Subcutaneous abdominal adipose tissue (tissue), 5 donors: ENCODE data around the gene MEIS1.

Experiments used
- H3K27ac ChIP-seq: one replicate; pipeline ENCODE4 v1.7.0; 2013; ENCODE audit warnings: low read depth, mild to moderate bottlenecking, inconsistent platforms, low read length, moderate library complexity
- H3K27me3 ChIP-seq, 5 donors: one replicate each; pipeline ENCODE4 v1.7.0; 2013; ENCODE audit warnings: low read length in 5 of 5, inconsistent platforms in 1 of 5; ENCODE audit not compliant: control insufficient read depth in 5 of 5, insufficient read depth in 4 of 5
- H3K36me3 ChIP-seq, 5 donors: one replicate each; pipeline ENCODE4 v1.7.0; 2013; ENCODE audit warnings: low read length in 5 of 5; ENCODE audit not compliant: control insufficient read depth in 5 of 5, insufficient read depth in 5 of 5
- H3K4me1 ChIP-seq, 5 donors: one replicate each; pipeline ENCODE4 v1.7.0; 2013; ENCODE audit warnings: low read length in 5 of 5, mild to moderate bottlenecking in 3 of 5, moderate library complexity in 1 of 5; ENCODE audit not compliant: control insufficient read depth in 5 of 5, insufficient read depth in 5 of 5
- H3K4me3 ChIP-seq, 5 donors: one replicate each; pipeline ENCODE4 v1.7.0; 2013; ENCODE audit warnings: low read length in 5 of 5, low read depth in 1 of 5
- H3K9ac ChIP-seq, 5 donors: one replicate each; pipeline ENCODE4 v1.7.0; 2013; ENCODE audit warnings: low read length in 5 of 5, mild to moderate bottlenecking in 4 of 5, moderate library complexity in 3 of 5
- H3K9me3 ChIP-seq, 5 donors: one replicate each; pipeline ENCODE4 v1.7.0; 2013; ENCODE audit warnings: low read length in 5 of 5; ENCODE audit not compliant: control insufficient read depth in 5 of 5
- donor health status: healthy.
- donor health status: healthy.
- donor health status: healthy.
- donor health status: healthy.
- donor health status: healthy.

MEIS1 gene

DNA sequence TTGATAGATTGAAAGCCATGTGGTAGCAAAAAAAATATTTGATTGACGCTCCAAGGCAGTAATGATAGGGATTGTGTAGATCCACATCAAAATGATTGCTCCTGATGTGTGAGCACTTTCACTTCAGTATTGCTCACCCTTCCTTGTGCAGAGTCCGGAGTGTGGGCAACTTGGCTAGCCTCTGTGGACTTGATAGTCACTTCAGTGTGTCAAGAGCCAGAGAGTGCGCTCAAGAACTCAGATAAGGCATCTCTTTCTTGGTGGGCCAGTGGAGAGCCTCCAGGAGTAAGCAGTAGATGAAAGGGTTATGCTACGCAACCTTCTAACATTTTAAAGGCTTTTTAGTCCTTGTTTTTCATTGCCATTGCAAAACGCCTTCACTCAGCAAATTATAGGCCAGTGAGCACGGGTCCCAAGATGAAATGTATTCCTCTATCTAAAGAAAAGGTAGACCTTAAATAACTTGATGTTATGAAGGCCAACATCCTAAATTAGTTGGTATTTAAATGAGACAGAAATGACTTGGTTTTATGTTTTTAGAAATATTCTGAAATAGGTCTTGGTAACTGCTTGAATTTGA is 84.4 kb downstream of the MEIS1 start:
- Histone ChIP-seq H3K36me3 (no peaks in the 10 kb centered on the region), H3K9me3 (no peaks in the 10 kb centered on the region), H3K27me3 (no peaks in the 10 kb centered on the region), H3K9ac (no peak overlapping the region), H3K4me1 (peaks cover 0 to 3% (median 0%) of the 10 kb centered on the region in 5 donors), H3K27ac (no peak overlapping the region), H3K4me3 (no peak overlapping the region)

DNA sequence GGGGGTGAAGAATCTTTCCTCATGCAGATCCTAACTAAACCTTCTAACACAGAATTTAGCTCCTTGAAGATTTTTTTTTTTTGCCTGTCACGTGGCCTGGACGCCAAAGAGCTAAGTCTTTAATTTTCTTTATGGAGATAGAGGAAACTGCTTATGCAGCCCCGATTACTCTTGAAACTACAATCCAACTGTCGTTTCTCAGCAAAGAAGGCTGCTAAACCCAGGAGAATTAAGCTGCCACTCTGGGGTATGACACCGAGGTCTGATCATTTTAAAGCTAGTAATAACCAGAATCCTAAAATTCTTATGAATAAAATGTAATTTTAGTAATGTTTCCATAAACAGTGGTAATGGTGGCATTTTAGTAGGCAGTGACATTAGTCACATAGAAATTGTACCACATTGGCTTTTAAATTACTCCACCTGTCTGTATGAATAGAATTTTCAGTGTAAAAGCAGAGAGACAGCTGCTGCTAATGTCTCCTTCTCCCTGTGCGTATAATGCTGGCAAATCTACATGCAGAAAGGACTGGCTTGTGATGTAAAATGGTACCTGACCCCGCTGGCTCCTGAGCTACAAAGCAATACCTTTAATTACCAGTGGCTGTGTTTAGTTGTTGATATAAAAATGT is 86.5 kb downstream of the MEIS1 start:
- Histone ChIP-seq H3K4me3 (no peak overlapping the region), H3K27me3 (no peaks in the 10 kb centered on the region), H3K9ac (no peak overlapping the region), H3K36me3 (no peaks in the 10 kb centered on the region), H3K9me3 (no peaks in the 10 kb centered on the region), H3K27ac (no peak overlapping the region), H3K4me1 (peaks cover 0 to 13% (median 8%) of the 10 kb centered on the region in 5 donors)

DNA sequence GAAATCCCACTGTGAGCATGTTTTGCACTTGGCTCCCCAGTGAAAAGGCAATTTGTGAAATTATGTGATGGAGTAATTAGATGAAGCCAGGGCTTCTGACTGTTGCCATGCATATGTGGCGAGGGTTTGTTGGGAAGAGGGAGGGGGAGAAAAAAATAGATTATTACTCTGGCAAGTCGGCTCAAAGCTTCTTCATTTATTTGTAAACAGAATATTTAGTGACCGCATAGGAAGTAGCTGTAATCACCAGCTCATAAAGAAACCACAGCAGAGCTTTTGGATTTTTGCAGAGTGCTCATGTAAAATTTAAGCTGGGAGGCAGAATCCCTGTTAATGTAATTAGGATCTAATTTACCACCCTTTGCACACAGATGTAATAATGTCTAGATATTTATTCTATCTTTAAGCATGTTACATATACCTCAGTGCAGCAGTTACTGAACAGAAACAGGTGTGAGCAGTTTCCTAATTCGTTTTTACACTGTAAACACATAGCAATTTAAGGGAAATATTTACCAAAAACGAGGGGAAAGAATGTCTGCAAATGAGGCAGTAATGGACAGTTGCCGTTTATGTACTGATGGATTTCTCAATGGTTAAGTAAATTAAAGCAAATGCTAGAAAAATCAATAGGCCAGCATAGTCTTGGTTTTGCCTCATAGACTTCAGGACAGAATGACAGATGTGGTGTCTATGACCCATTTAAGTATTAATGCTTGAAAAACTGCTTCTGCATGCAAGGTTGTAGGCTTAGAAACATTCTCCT is 87.9 kb downstream of the MEIS1 start:
- H3K4me3 ChIP-seq: no peak overlapping the region
- H3K9ac ChIP-seq: no peak overlapping the region
- no peaks in the 10 kb centered on the region for H3K36me3 ChIP-seq
- no peak overlapping the region for H3K27ac ChIP-seq
- no peaks in the 10 kb centered on the region for H3K9me3 ChIP-seq
- no peaks in the 10 kb centered on the region for H3K27me3 ChIP-seq
- H3K4me1 ChIP-seq: peaks cover 0 to 14% (median 8%) of the 10 kb centered on the region in 5 donors

DNA sequence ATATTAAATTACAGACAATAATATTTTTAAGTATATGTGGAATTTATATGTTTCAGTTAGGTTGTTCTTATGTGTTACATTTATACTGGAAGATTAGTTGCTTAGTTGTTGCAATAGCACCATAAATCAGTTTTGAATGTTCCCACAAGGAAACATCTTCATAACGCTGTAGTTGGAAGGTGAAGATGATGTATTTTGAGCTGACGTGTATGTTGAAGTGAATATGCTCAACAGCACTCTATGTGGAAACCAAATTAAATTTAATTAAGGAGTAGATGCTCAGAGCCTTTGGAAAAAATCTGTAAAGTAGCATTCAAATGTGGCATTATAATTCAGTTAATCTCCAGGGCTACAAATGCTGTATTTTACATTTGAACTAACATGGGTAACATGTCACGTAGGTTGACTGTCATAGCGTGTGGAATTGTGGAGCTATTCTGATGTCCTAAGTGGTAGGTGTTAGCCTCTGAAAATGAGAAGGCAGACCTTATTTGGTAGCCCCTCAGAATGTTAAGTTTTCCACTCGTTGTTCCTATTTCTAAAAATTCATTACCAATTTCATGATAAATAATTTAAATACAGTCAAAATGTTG is 88.5 kb downstream of the MEIS1 start:
- Histone ChIP-seq H3K36me3 (no peaks in the 10 kb centered on the region), H3K4me3 (no peak overlapping the region), H3K4me1 (peaks cover 0 to 14% (median 8%) of the 10 kb centered on the region in 5 donors), H3K9ac (no peak overlapping the region), H3K27ac (no peak overlapping the region), H3K9me3 (no peaks in the 10 kb centered on the region), H3K27me3 (no peaks in the 10 kb centered on the region)

DNA sequence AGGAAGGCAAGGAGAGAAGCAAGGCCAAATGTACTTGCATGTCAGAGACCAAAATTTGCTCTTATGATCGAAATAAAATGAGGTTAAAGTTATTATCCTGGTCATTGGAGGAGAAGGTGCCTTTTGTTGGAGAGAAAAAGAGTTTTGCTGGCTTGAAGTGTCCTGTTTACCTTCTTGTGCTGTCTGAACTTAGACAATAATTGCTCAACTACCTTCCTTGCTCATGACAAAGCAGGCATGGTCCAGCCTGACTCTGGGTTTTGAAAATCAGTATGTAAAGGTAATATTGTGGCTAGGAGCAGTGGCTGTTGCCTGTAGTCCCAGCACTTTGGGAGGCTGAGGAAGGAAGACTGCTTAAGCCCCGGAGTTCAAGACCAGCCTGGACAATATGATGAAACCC is 89.1 kb downstream of the MEIS1 start:
- Histone ChIP-seq H3K4me3 (no peak overlapping the region), H3K27ac (no peak overlapping the region), H3K27me3 (no peaks in the 10 kb centered on the region), H3K4me1 (peaks cover 0 to 14% (median 8%) of the 10 kb centered on the region in 5 donors), H3K9ac (no peak overlapping the region), H3K9me3 (no peaks in the 10 kb centered on the region), H3K36me3 (no peaks in the 10 kb centered on the region)

DNA sequence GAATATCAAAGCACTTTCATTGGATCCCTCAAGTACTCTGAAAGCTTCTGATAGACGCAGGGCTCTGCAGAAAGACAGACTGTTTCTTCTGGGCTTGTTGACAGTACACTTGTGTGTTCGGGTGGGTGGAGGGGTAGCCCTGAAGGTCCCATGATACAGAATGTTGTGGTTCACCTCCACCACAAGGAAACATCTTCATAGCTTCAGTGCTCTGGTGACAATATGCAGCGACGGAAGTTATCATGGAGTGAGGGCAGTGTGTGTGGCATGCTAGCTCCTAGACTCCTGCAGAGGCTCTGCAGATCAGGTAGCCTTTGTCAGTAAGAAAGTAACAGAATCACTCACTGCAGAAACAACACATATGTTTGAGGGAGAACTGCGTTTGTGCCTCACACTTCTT is 90.7 kb downstream of the MEIS1 start:
- H3K9ac ChIP-seq: no peak overlapping the region
- no peak overlapping the region for H3K27ac ChIP-seq
- no peaks in the 10 kb centered on the region for H3K9me3 ChIP-seq
- H3K36me3 ChIP-seq: no peaks in the 10 kb centered on the region
- H3K4me3 ChIP-seq: no peak overlapping the region
- no peaks in the 10 kb centered on the region for H3K27me3 ChIP-seq
- peaks cover 0 to 11% (median 8%) of the 10 kb centered on the region in 5 donors for H3K4me1 ChIP-seq

DNA sequence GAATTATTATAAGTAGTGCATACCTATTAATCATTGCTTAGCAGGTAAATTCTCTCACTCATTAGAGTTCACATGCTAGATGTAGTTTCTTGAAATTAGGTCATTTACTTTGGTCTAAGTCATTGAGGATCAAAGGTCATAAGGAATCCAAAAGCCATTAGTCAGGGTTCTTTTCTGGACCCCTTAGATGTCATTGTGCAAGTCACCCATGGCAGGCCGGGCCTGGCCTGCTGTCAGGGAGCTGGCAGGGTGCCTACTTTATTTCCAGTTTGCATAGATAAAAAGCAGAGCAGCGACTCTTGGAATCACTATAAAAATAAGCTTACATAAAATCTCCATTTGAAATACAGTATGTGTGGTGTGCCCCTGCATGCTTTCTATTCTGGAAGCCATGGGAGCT is 91.3 kb downstream of the MEIS1 start:
- peaks cover 0 to 11% (median 8%) of the 10 kb centered on the region in 5 donors for H3K4me1 ChIP-seq
- no peaks in the 10 kb centered on the region for H3K36me3 ChIP-seq
- H3K9ac ChIP-seq: no peak overlapping the region
- H3K27me3 ChIP-seq: no peaks in the 10 kb centered on the region
- H3K27ac ChIP-seq: no peak overlapping the region
- H3K4me3 ChIP-seq: no peak overlapping the region
- H3K9me3 ChIP-seq: no peaks in the 10 kb centered on the region

DNA sequence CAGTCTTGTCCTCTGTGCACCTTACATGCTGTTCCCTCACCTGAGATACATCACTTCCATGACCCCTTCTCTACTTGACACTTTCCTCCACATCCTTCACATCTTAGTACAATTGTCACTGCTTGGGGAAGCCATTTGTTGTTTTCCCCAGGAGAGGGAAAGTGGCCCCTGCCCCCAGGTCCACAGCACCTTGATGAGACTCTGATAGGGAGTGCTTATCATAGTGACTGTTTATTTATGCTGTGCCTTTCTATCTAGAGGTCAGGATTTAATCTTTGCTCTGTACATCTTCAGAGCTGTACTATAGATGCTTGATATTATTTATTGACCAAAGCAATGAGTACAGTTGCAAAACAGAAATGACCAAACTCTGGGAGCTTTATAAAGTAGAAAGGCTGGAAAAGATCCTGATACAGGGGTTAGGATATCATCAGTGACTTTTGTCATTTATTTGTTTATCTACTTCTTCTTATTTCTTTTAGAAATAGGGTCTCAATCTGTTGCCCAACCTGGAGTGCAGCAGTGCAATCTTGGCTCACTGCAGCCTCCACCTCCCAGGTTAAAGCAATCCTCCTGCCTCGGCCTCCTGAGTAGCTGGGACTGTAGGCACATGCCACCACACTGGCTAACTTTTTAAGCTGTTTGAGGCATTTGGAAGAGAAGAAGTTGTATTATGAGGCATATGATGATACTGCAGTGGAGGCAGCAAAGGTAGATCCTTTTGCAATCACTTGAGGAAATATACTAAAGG is 94.2 kb downstream of the MEIS1 start:
- Histone ChIP-seq H3K36me3 (no peaks in the 10 kb centered on the region), H3K27me3 (no peaks in the 10 kb centered on the region), H3K27ac (no peak overlapping the region), H3K4me3 (no peak overlapping the region), H3K9ac (no peak overlapping the region), H3K9me3 (no peaks in the 10 kb centered on the region), H3K4me1 (peaks cover 0 to 21% (median 8%) of the 10 kb centered on the region in 5 donors)

DNA sequence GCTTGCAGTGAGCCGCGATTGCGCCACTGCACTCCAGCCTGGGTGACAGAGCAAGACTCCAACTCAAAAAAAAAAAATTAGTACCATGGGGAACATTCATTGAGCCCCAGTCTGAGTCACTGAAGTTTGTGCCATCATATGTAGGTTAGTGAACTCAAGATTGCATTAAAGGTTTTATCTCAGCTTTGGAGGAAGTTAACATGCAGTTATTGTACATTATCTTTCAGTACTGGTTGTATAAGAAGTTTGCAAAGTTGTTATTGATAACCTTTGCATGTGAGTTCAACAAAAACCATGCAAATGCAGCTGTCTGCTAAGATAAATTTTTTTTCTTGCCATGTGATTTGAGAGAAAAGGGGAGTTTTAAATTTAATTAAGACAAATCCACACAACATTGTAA is 95.7 kb downstream of the MEIS1 start:
- H3K27me3 ChIP-seq: no peaks in the 10 kb centered on the region
- H3K36me3 ChIP-seq: no peaks in the 10 kb centered on the region
- no peak overlapping the region for H3K4me3 ChIP-seq
- H3K27ac ChIP-seq: no peak overlapping the region
- H3K9me3 ChIP-seq: no peaks in the 10 kb centered on the region
- H3K9ac ChIP-seq: no peak overlapping the region
- H3K4me1 ChIP-seq: peaks cover 0 to 18% (median 8%) of the 10 kb centered on the region in 5 donors
